Urinary bladder (tissue), 4 donors: ENCODE measurements around the gene S100A7. TPM values are rescaled to one million over a fixed set of nuclear protein-coding genes. Genes with fewer than 3 reads are reported as not detected.

Experiments
- DNase-seq: peaks from one replicate; pipeline ENCODE4 v3.0.0-alpha.2; 2015; ENCODE audit errors: extremely low spot score
- H3K27ac ChIP-seq: one replicate; pipeline ENCODE4 v1.5.1; 2013; ENCODE audit warnings: low read depth, mild to moderate bottlenecking, moderate library complexity
- H3K36me3 ChIP-seq: one replicate; pipeline ENCODE4 v1.6.1; 2013; ENCODE audit warnings: mild to moderate bottlenecking, moderate library complexity; ENCODE audit not compliant: insufficient read depth
- H3K4me1 ChIP-seq: one replicate; pipeline ENCODE4 v1.6.1; 2013; ENCODE audit warnings: mild to moderate bottlenecking, moderate library complexity; ENCODE audit not compliant: insufficient read depth
- H3K4me3 ChIP-seq: one replicate; pipeline ENCODE4 v1.5.1; 2013; ENCODE audit warnings: low read depth, low read length
- WGBS: extraction: QIAGEN DNeasy Blood & Tissue Kit; methylation state at CpG from one replicate; pipeline ENCODE4 v1.1.7; 2013; 5-methylcytosine and 5-hydroxymethylcytosine counted together
- polyA plus RNA-seq: library from polyadenylated mRNA; stranded (reverse); fragments of 200-250 nt; gene quantifications from one replicate; pipeline ENCODE4 v1.2.3, GENCODE V29; 2013
- total RNA-seq: library from RNA; depleted of rRNA; stranded (reverse); fragments of >200 nt; gene quantifications from one replicate; pipeline ENCODE4 v1.2.3, GENCODE V29; 2014
- donor health status: healthy with polysubstance abuse.
- donor health status: healthy.

Gene S100A7
- total and polyA plus RNA-seq, 2 donors: not detected

DNA sequence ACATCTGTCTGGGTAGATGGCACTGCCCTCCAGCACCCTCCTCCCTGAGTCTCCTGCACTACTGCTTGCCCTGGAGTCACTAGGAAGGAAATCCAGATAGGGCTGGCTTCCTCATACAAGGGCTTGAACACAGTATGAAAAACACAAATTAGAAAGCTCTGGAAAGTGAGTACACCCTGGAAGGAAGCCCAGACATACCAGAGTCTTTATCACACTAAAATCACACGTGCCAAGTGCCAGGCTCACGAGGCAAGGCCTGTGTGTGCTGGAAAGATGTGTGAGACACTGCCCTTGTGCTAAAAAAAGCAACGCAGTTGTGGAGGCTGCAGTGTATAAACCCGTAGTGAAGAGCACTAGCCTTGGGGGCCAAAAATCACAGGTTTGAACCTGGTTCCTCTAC, 28.3 kb upstream of the S100A7 start:
- Histone ChIP-seq H3K4me1 (no peaks in the 10 kb centered on the region), H3K4me3 (no peak overlapping the region), H3K27ac (no peak overlapping the region), H3K36me3 (no peaks in the 10 kb centered on the region)
- DNase-seq: no peak
- 30% methylated on average over 4 of the region's 4 CpGs for WGBS

DNA sequence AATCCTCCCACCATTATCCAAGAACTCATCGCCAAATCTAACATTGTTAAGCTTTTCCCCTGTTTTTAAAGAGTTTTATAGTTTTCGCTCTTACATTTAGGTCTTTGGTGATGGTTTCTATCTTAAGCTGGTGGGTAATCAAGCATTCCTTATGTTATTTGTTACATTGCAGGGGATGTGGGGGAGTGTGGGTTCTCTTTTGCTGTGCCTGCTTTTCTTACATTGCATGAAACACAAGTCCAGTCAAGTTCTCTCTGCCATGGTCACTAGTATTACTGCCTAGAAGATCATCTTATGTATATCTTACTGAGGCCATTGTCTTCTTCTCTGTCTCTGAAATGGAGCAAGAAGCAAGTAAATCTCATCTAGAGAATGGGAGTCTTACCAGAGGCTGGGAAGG, 27.3 kb upstream of the S100A7 start:
- Histone ChIP-seq H3K4me1 (no peaks in the 10 kb centered on the region), H3K4me3 (no peak overlapping the region), H3K27ac (no peak overlapping the region), H3K36me3 (no peaks in the 10 kb centered on the region)
- 97% methylated on average over 2 of the region's 2 CpGs for WGBS
- DNase-seq: no peak

GRCh38 chr1:153485863-153486262, 25.4 kb upstream of the S100A7 start:
- WGBS: 61% methylated on average over 2 of the region's 2 CpGs
- Histone ChIP-seq H3K36me3 (no peaks in the 10 kb centered on the region), H3K4me3 (no peak overlapping the region), H3K27ac (no peak overlapping the region), H3K4me1 (no peaks in the 10 kb centered on the region)
- DNase-seq: no peak

GRCh38 chr1:153483776-153484175, 23.3 kb upstream of the S100A7 start:
- Histone ChIP-seq H3K27ac (no peak overlapping the region), H3K4me3 (no peak overlapping the region), H3K4me1 (no peaks in the 10 kb centered on the region), H3K36me3 (no peaks in the 10 kb centered on the region)
- no peak for DNase-seq
- 60% methylated on average over 6 of the region's 6 CpGs for WGBS

- no peak for DNase-seq
- no peak overlapping the region for H3K27ac ChIP-seq
- H3K4me3 ChIP-seq: no peak overlapping the region
- whole genome bisulfite sequencing: 32% methylated on average over 2 of the region's 2 CpGs
- no peaks in the 10 kb centered on the region for H3K4me1 ChIP-seq
- H3K36me3 ChIP-seq: no peaks in the 10 kb centered on the region
These were observed 20.7 kb upstream of the S100A7 start for GRCh38 chr1:153481124-153481523.

DNA sequence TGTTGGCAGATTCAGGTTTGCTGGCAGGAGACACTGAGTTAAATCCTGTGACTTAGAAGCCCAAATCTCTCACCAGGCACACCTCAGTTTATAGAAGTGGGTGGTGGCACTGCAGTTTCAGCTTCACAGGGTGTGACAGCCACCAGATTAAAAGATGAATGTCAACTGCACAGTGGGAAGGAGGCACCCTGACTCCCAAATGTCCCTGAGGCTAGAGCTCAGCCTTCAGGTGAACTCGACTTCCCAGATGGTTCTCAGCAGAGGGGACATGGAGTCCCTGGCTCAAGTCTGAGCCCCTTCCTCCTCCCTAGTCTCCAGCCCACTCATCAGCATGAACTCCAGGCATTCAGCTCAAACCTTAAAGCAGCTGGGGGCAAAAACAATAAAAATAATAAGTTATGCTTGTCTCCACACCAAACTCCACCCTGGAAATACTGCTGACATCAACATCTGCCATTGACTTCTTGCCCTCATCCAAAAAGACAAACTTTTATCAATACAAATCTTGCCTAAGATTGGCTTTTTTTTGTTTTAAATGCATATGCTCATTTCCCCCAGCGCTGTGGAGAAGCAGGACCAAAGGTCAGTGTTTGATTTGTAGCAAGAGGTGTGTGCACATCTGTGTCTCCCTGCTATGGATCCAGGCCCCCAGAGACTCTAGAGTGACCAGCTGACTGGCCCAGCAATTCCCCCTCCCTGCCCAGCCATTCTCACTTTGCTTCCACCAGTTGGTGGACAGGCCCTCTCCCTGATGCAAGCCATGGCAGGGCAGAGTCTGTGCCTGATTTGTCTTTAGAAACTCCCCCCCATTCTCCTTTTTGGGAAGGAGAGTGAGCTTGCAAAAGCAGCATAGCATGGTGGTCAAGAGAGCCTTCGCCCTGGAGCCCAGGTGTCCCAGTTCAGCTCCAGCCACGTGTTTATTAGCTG, 18.5 kb upstream of the S100A7 start:
- WGBS: 66% methylated on average over 4 of the region's 4 CpGs
- Histone ChIP-seq H3K36me3 (no peaks in the 10 kb centered on the region), H3K4me1 (no peaks in the 10 kb centered on the region), H3K27ac (no peak overlapping the region), H3K4me3 (no peak overlapping the region)
- no peak for DNase-seq

DNA sequence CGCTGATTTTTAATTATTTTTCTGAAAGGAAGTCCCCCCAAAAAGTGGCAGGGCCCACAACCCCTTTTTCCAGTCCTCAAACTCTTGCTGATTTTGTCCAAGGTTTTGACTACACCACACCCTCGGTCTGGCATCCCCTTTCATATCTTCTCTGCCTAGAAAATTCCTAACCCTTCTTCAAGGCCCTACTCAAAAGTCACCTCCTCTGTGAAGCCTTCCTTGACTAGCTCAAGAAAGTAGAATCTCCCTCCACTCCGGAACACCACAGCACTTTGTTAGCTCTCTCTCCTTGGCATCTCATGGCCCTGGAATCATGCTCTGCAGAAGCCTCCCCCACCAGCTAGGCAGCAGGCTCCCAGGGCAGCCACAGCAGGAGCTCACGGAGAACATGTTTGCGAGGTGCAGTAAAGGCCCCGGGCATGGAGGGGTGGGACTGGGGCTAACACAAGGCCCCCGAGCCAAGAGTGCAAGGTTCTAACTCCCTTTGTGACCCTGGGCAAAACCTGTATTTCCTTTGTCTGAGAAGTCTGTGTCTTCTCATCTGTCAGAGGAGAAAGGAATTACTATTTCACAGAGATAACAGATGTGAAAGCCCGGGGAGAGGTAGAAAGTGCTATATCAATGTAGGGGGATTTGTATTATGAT, 17.7 kb upstream of the S100A7 start:
- H3K27ac ChIP-seq: no peak overlapping the region
- H3K4me3 ChIP-seq: no peak overlapping the region
- no peaks in the 10 kb centered on the region for H3K4me1 ChIP-seq
- WGBS: 58% methylated on average over 8 of the region's 8 CpGs
- H3K36me3 ChIP-seq: no peaks in the 10 kb centered on the region
- DNase-seq: no peak

DNA sequence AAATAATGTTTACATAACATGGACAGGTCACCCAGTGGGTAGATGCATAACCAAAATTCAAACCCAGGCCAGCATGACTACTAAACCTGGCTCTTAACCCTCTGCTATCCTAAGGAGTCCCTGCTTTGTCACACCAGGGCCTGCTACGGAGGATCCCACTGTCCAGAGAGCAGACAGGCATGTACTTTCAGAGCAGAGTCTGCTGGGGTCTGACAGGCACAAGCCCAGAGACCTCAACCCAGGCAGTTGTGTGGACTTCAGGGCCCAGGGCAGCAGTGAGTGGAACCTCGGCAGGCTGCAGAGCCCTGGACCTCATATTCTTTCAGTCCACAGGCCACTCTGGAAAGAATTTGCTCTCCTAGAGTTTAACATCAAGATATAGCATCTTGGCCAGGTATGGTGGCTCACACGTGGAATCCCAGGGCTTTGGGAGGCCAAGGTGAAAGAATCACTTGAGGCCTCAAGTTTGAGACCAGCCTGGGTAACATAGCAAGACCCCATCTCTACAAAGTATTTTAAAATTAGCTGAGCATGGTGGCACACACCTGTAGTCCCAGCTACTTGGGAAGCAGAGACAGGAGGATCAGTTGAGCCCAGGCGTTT, 16.1 kb upstream of the S100A7 start:
- DNase-seq: no peak
- Histone ChIP-seq H3K27ac (no peak overlapping the region), H3K36me3 (no peaks in the 10 kb centered on the region), H3K4me3 (no peak overlapping the region), H3K4me1 (no peaks in the 10 kb centered on the region)
- 89% methylated on average over 4 of the region's 4 CpGs for whole genome bisulfite sequencing

- Histone ChIP-seq H3K4me3 (no peak overlapping the region), H3K4me1 (no peaks in the 10 kb centered on the region), H3K36me3 (no peaks in the 10 kb centered on the region), H3K27ac (no peak overlapping the region)
- WGBS: 83% methylated on average over 2 of the region's 2 CpGs
- no peak for DNase-seq
These were observed 14.8 kb upstream of the S100A7 start for GRCh38 chr1:153475282-153475681.

GRCh38 chr1:153474347-153474746, 13.9 kb upstream of the S100A7 start:
- H3K27ac ChIP-seq: no peak overlapping the region
- no peak overlapping the region for H3K4me3 ChIP-seq
- 76% methylated on average over 3 of the region's 3 CpGs for WGBS
- no peak for DNase-seq
- no peaks in the 10 kb centered on the region for H3K36me3 ChIP-seq
- no peaks in the 10 kb centered on the region for H3K4me1 ChIP-seq

GRCh38 chr1:153470707-153471106, 10.3 kb upstream of the S100A7 start:
- no peak overlapping the region for H3K27ac ChIP-seq

DNA sequence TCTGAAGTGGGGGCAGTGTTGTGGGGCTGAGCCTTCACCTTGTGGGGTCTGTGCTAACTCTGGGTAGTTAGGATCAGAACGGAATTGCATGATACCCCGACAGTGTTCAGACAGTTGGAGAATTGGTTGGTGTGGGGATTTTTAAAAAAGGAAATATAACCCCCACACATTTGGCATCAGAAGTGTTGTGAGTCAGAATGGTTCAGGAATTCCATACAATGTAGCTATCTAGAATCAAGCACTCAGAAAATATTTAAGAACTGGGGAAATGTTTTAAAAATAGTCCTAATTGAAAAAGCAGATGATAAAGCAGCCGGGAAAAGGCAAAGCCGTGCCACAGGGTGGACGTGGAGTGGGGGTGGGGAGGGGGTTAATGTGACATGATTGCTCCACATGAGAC, 6.5 kb upstream of the S100A7 start:
- no peak for DNase-seq
- Histone ChIP-seq H3K4me3 (no peak overlapping the region), H3K27ac (no peak overlapping the region), H3K36me3 (no peaks in the 10 kb centered on the region), H3K4me1 (no peaks in the 10 kb centered on the region)
- WGBS: 50% methylated on average over 5 of the region's 5 CpGs

More at GRCh38 chr1:153470707-153471106, 10.3 kb upstream of the S100A7 start:
- H3K4me3 ChIP-seq: no peak overlapping the region
- H3K4me1 ChIP-seq: no peaks in the 10 kb centered on the region
- DNase-seq: no peak
- H3K36me3 ChIP-seq: no peaks in the 10 kb centered on the region

- no peak for DNase-seq
- H3K4me1 ChIP-seq: no peaks in the 10 kb centered on the region
- no peaks in the 10 kb centered on the region for H3K36me3 ChIP-seq
- 27% methylated on average over 23 of the region's 23 CpGs for WGBS
- no peak overlapping the region for H3K4me3 ChIP-seq
- H3K27ac ChIP-seq: no peak overlapping the region
These were observed 5.6 kb upstream of the S100A7 start for GRCh38 chr1:153465811-153466636.
